Heart right ventricle (tissue), 16 donors: ENCODE results near the gene LMBRD2. TPM values are rescaled to one million over a fixed set of nuclear protein-coding genes. Genes with fewer than 3 reads are reported as not detected.

Experiments
- ATAC-seq, 8 donors: fragments of 200-7000 bp; cut with Tn5 transposase; one replicate each; pipeline ENCODE4 v1.9.1; 2020; ENCODE audit warnings: mild to moderate bottlenecking in 8 of 8, moderate library complexity in 8 of 8, moderate number of reproducible peaks in 1 of 8
- DNase-seq, 2 donors: peaks; one replicate each; pipeline ENCODE4 v3.0.0-alpha.2; 2020
- H3K27ac ChIP-seq, 10 donors: fragments of 200-600 bp; sonication (generic) in 2 of 10; one replicate each; pipeline versions ENCODE4 v1.5.0 to v1.8.0; 2020 to 2022; ENCODE audit warnings: mild to moderate bottlenecking in 3 of 10
- H3K27me3 ChIP-seq, 7 donors: fragments of 200-600 bp; one replicate each; pipeline ENCODE4 v1.8.0; 2021 to 2022; ENCODE audit warnings: mild to moderate bottlenecking in 2 of 7
- H3K36me3 ChIP-seq, 9 donors: fragments of 200-600 bp; sonication (generic) in 1 of 9; one replicate each; pipeline versions ENCODE4 v1.5.0 to v1.8.0; 2020 to 2022; ENCODE audit warnings: mild to moderate bottlenecking in 2 of 9
- H3K4me1 ChIP-seq, 9 donors: fragments of 200-600 bp; sonication (generic) in 1 of 9; one replicate each; pipeline versions ENCODE4 v1.5.0 to v1.8.0; 2020 to 2022; ENCODE audit warnings: mild to moderate bottlenecking in 4 of 9
- H3K4me3 ChIP-seq, 10 donors: fragments of 200-600 bp; sonication (generic) in 2 of 10; one replicate each; pipeline versions ENCODE4 v1.5.0 to v1.8.0; 2020 to 2022; ENCODE audit warnings: mild to moderate bottlenecking in 7 of 10, moderate library complexity in 2 of 10
- H3K9me3 ChIP-seq, 11 donors: fragments of 200-600 bp in 10 of 11; sonication (generic) in 2 of 11; one replicate each; pipeline versions ENCODE4 v1.5.0 to v1.8.0; 2013 to 2022; ENCODE audit warnings: mild to moderate bottlenecking in 2 of 11, control low read depth in 1 of 11, moderate library complexity in 1 of 11
- CTCF ChIP-seq, 9 donors: fragments of 200-600 bp; sonication (generic) in 2 of 9; IDR thresholded peaks; one replicate each; pipeline versions ENCODE4 v1.5.0 to v1.8.0; 2021 to 2022; ENCODE audit warnings: antibody characterized with exemption in 9 of 9, mild to moderate bottlenecking in 5 of 9, moderate library complexity in 1 of 9
- WGBS, 2 donors: extraction: QIAGEN DNeasy Blood & Tissue Kit; methylation state at CpG; one replicate each; pipeline ENCODE4 v1.1.7; 2013; ENCODE audit warnings: inconsistent platforms in 1 of 2; 5-methylcytosine and 5-hydroxymethylcytosine counted together
- intact Hi-C, 10 donors: fragments of 100-400 bp; cut with DNase I; formaldehyde crosslinking; loops; one replicate each; pipeline versions ENCODE4 v1.11.1 to v1.14.2; 2022
- polyA plus RNA-seq, 2 donors: library from polyadenylated mRNA; stranded (reverse); fragments of 200-250 nt; gene quantifications; one replicate each; pipeline ENCODE4 v1.2.3, GENCODE V29; 2013
- total RNA-seq, 10 donors: library from RNA; stranded (reverse); fragmentation: NEBNext Ultra II Directional in 3 of 10; extraction: Animal tissue kit (Norgen Biotek cat#: 25700) in 3 of 10; gene quantifications; one replicate each; pipeline versions ENCODE4 v1.2.1 to v1.2.4, GENCODE V29; 2021 to 2023
- donor health status: Arrhythmogenic right ventricular cardiomyopathy.
- donor health status: ischemic (EF 13 %, LVEDD 7.1; RV severe dilation, severe dysfunction).
- donor health status: healthy with polysubstance abuse.
- donor health status: DM: no; HTN: yes; CAD: no.
- donor health status: DM: no; HTN: no; CAD: no.
- donor health status: ischemic (EF 25% LVEDD 6.9; RV normal size, moderate dysfunction).
- donor health status: ischemic (EF 25% LVEDD 5.7; RV mildly dilated, moderate dysfunction).
- donor health status: healthy.
- donor health status: DM: yes; HTN: yes; CAD: no.
- donor health status: Ischemic cardiomyopathy.
- donor health status: ischemic (EF 35%, LVEDD 5.7; RV mildly dilated, moderate dysfunction).
- donor health status: nonischemic (EF 11% LVEDD 7.7; RV severe dilation, severe dysfunction).
- donor health status: DM: yes; HTN: yes; CAD: no.
- donor health status: PGD.
- donor health status: ischemic (EF 29% LVEDD 5.4; RV normal size, mild dysfunction).
- donor health status: nonischemic (EF 23%, LVEDD 6.1; RV moderate dilation, normal function).

Gene LMBRD2
- total and polyA plus RNA-seq, 12 donors = 2.2 to 16.5 (median 12.3) TPM

GRCh38 chr5:36056422-36056821 is 95.3 kb downstream of the LMBRD2 start:
- DNase-seq = no peak
- Histone ChIP-seq H3K4me1 (no peaks in the 10 kb centered on the region), H3K27ac (no peak overlapping the region), H3K9me3 (no peaks in the 10 kb centered on the region), H3K27me3 (peaks cover 0 to 11% (median 4%) of the 10 kb centered on the region in 7 donors), H3K4me3 (no peak overlapping the region), H3K36me3 (no peaks in the 10 kb centered on the region)
- intact Hi-C loops = no loop called here
- no peak for TF ChIP-seq CTCF (IDR thresholded peaks at IDR 0.05)
- WGBS, 2 donors = 66 to 71% methylated on average over 5 of the region's 5 CpGs
- ATAC-seq = no peak

- Histone ChIP-seq H3K4me3 (no peak overlapping the region), H3K4me1 (no peaks in the 10 kb centered on the region), H3K27ac (no peak overlapping the region), H3K36me3 (no peaks in the 10 kb centered on the region), H3K27me3 (peaks cover 0 to 11% (median 4%) of the 10 kb centered on the region in 7 donors), H3K9me3 (no peaks in the 10 kb centered on the region)
- ATAC-seq (no peak), DNase-seq (no peak)
- intact Hi-C loops = no loop called here
- TF ChIP-seq CTCF (IDR thresholded peaks at IDR 0.05) = no peak
- WGBS, 2 donors = 51 to 57% methylated on average over 5 of the region's 5 CpGs
Measured at GRCh38 chr5:36055984-36056383, 95.7 kb downstream of the LMBRD2 start.

GRCh38 chr5:36054647-36055046 is 97.0 kb downstream of the LMBRD2 start:
- Histone ChIP-seq H3K27ac (no peak overlapping the region), H3K4me3 (no peak overlapping the region), H3K9me3 (no peaks in the 10 kb centered on the region), H3K27me3 (peaks cover 0 to 8% (median 0%) of the 10 kb centered on the region in 7 donors), H3K36me3 (no peaks in the 10 kb centered on the region), H3K4me1 (no peaks in the 10 kb centered on the region)
- ATAC-seq = no peak
- no peak for TF ChIP-seq CTCF (IDR thresholded peaks at IDR 0.05)
- DNase-seq = no peak
- intact Hi-C loops = no loop called here
- 78 to 90% methylated on average over 3 of the region's 3 CpGs for WGBS, 2 donors

GRCh38 chr5:36052538-36052937 is 99.1 kb downstream of the LMBRD2 start:
- H3K36me3 ChIP-seq = no peaks in the 10 kb centered on the region
- H3K4me3 ChIP-seq = no peak overlapping the region
- intact Hi-C loops = no loop called here
- DNase-seq = no peak
- no peaks in the 10 kb centered on the region for H3K4me1 ChIP-seq
- no peaks in the 10 kb centered on the region for H3K9me3 ChIP-seq
- TF ChIP-seq CTCF (IDR thresholded peaks at IDR 0.05) = no peak
- ATAC-seq = no peak
- no peak overlapping the region for H3K27ac ChIP-seq
- H3K27me3 ChIP-seq = peaks cover 0 to 4% (median 0%) of the 10 kb centered on the region in 7 donors
